ENCODE results near the gene ACSBG1. TPM values are rescaled to one million over a fixed set of nuclear protein-coding genes. Genes with fewer than 3 reads are reported as not detected.
"Not testable (repeated sequence)": the region's sequence is repeated elsewhere in the genome, so short reads cannot be mapped to it uniquely, and the experiment has no call there.

The ACSBG1 gene
- total and polyA plus RNA-seq, 2 of the 8 experiments (the other 6 are each of a cell fraction or from before 2014, with no cell fraction given) = 5.4 to 7.1 TPM

- H4K8ac ChIP-seq (ENCODE audit: extremely low read depth, insufficient read depth, low read length); H3K36me3 ChIP-seq (ENCODE audit: control insufficient read depth in 2 of 4, insufficient read depth in 4 of 4, low read length in 3 of 4); H2BK120ac ChIP-seq (replicated peaks; ENCODE audit: low read depth, low read length); H4K5ac ChIP-seq (ENCODE audit: insufficient read length, low read depth, low read length); H3K23ac ChIP-seq (ENCODE audit: insufficient read length); H3K18ac ChIP-seq (ENCODE audit: extremely low read depth, low read length); H3K9me3 ChIP-seq (ENCODE audit: insufficient read depth in 2 of 2, low read depth in 1 of 2, low read length in 1 of 2); H3K27me3 ChIP-seq (replicated peaks in 1 of 4; ENCODE audit: control insufficient read depth in 3 of 4, extremely low read depth in 1 of 4, insufficient read depth in 3 of 4, low read length in 3 of 4); H3K4me1 ChIP-seq (replicated peaks in 1 of 4; ENCODE audit: control insufficient read depth in 3 of 4, insufficient read depth in 4 of 4, low read length in 3 of 4); DNase-seq (ENCODE audit: low read depth in 1 of 2, low spot score in 2 of 2); H3K79me1 ChIP-seq (ENCODE audit: low read depth, low read length); H2BK15ac ChIP-seq (ENCODE audit: low read length); H3K27ac ChIP-seq (ENCODE audit: low read depth, low read length); H3K4me2 ChIP-seq (ENCODE audit: insufficient read depth in 1 of 2, low read depth in 2 of 2, low read length in 2 of 2); H3K14ac ChIP-seq (ENCODE audit: insufficient read length); H2AK5ac ChIP-seq (ENCODE audit: low read depth, low read length); H2BK12ac ChIP-seq (ENCODE audit: low read depth, low read length); H2BK20ac ChIP-seq (ENCODE audit: low read length); H4K20me1 ChIP-seq (replicated peaks in 1 of 2; ENCODE audit: control insufficient read depth in 1 of 2, insufficient read depth in 2 of 2, low read length in 2 of 2); H3K56ac ChIP-seq (replicated peaks; ENCODE audit: insufficient read length, low read depth, low read length); H2AFZ ChIP-seq (ENCODE audit: low read length); H3K23me2 ChIP-seq (ENCODE audit: low read depth, low read length); H2BK5ac ChIP-seq (ENCODE audit: low read depth, low read length); H3K4ac ChIP-seq (replicated peaks; ENCODE audit: insufficient read length, low read depth, low read length); FAIRE-seq; POLR2A ChIA-PET (ENCODE audit: partially characterized antibody); H3K9ac ChIP-seq (replicated peaks in 1 of 4; ENCODE audit: extremely low read depth in 1 of 4, low read depth in 3 of 4, low read length in 3 of 4); H4K91ac ChIP-seq (replicated peaks; ENCODE audit: insufficient read length, low read length); H3K4me3 ChIP-seq (ENCODE audit: extremely low read depth in 1 of 4, insufficient read depth in 2 of 4, low read depth in 3 of 4, low read length in 4 of 4); H3K79me2 ChIP-seq (ENCODE audit: control insufficient read depth in 1 of 2, insufficient read depth in 2 of 2, low read length in 2 of 2): not testable (repeated sequence)
- CTCF ChIA-PET (ENCODE audit: partially characterized antibody) = interaction anchor here (0.7 to 16.2 kb wide), 4 partner anchors 31 to 246 kb away, joined by 3 to 285 read pairs (median 4); no protein-coding TSS in a partner anchor
- WGBS, 2 experiments (ENCODE audit: extremely low coverage in 1 of 2, insufficient coverage in 1 of 2, insufficient read length in 1 of 2, insufficient replicate concordance in 2 of 2, low coverage in 1 of 2, low lambda C conversion rate in 2 of 2, missing lambda C conversion rate in 1 of 2) = 95% methylated on average over 21 of the region's 39 CpGs; no CpG with 5 or more reads in 1 of the 2 experiments
These were observed 11.7 kb upstream of the ACSBG1 start for GRCh38 chr15:78245976-78246620.

- H3K4me3 ChIP-seq (ENCODE audit: extremely low read depth in 1 of 4, insufficient read depth in 2 of 4, low read depth in 3 of 4, low read length in 4 of 4); H3K9ac ChIP-seq (replicated peaks in 1 of 4; ENCODE audit: extremely low read depth in 1 of 4, low read depth in 3 of 4, low read length in 3 of 4); H3K4me2 ChIP-seq (ENCODE audit: insufficient read depth in 1 of 2, low read depth in 2 of 2, low read length in 2 of 2); H3K23me2 ChIP-seq (ENCODE audit: low read depth, low read length); H2BK5ac ChIP-seq (ENCODE audit: low read depth, low read length); H2BK120ac ChIP-seq (replicated peaks; ENCODE audit: low read depth, low read length); FAIRE-seq; H3K4me1 ChIP-seq (replicated peaks in 1 of 4; ENCODE audit: control insufficient read depth in 3 of 4, insufficient read depth in 4 of 4, low read length in 3 of 4); H4K8ac ChIP-seq (ENCODE audit: extremely low read depth, insufficient read depth, low read length); H4K5ac ChIP-seq (ENCODE audit: insufficient read length, low read depth, low read length); H4K20me1 ChIP-seq (replicated peaks in 1 of 2; ENCODE audit: control insufficient read depth in 1 of 2, insufficient read depth in 2 of 2, low read length in 2 of 2); H3K36me3 ChIP-seq (ENCODE audit: control insufficient read depth in 2 of 4, insufficient read depth in 4 of 4, low read length in 3 of 4); H2AK5ac ChIP-seq (ENCODE audit: low read depth, low read length); H3K18ac ChIP-seq (ENCODE audit: extremely low read depth, low read length); H3K14ac ChIP-seq (ENCODE audit: insufficient read length); H3K27ac ChIP-seq (ENCODE audit: low read depth, low read length); H3K9me3 ChIP-seq (ENCODE audit: insufficient read depth in 2 of 2, low read depth in 1 of 2, low read length in 1 of 2); H3K4ac ChIP-seq (replicated peaks; ENCODE audit: insufficient read length, low read depth, low read length); DNase-seq (ENCODE audit: low read depth in 1 of 2, low spot score in 2 of 2); H2AFZ ChIP-seq (ENCODE audit: low read length); H3K23ac ChIP-seq (ENCODE audit: insufficient read length); H2BK12ac ChIP-seq (ENCODE audit: low read depth, low read length); H3K27me3 ChIP-seq (replicated peaks in 1 of 4; ENCODE audit: control insufficient read depth in 3 of 4, extremely low read depth in 1 of 4, insufficient read depth in 3 of 4, low read length in 3 of 4); H3K56ac ChIP-seq (replicated peaks; ENCODE audit: insufficient read length, low read depth, low read length); H4K91ac ChIP-seq (replicated peaks; ENCODE audit: insufficient read length, low read length); H2BK15ac ChIP-seq (ENCODE audit: low read length); POLR2A ChIA-PET (ENCODE audit: partially characterized antibody); H3K79me2 ChIP-seq (ENCODE audit: control insufficient read depth in 1 of 2, insufficient read depth in 2 of 2, low read length in 2 of 2); H2BK20ac ChIP-seq (ENCODE audit: low read length); H3K79me1 ChIP-seq (ENCODE audit: low read depth, low read length): not testable (repeated sequence)
- CTCF ChIA-PET (ENCODE audit: partially characterized antibody) = interaction anchor here (0.6 to 16.2 kb wide), 5 partner anchors 70 to 246 kb away, joined by 3 to 285 read pairs (median 4); no protein-coding TSS in a partner anchor
- 93% methylated on average over 14 of the region's 14 CpGs; no CpG with 5 or more reads in 1 of the 2 experiments for WGBS, 2 experiments (ENCODE audit: extremely low coverage in 1 of 2, insufficient coverage in 1 of 2, insufficient read length in 1 of 2, insufficient replicate concordance in 2 of 2, low coverage in 1 of 2, low lambda C conversion rate in 2 of 2, missing lambda C conversion rate in 1 of 2)
These were observed 11.0 kb upstream of the ACSBG1 start for GRCh38 chr15:78245392-78245791.

Data from H1 (cell line).